ENCODE data around the gene UBE2E3. TPM values are rescaled to one million over a fixed set of nuclear protein-coding genes. Genes with fewer than 3 reads are reported as not detected.
A peak's percentile ranks its signal among the peaks of the same experiment; 100 is the strongest.

Gene UBE2E3
- total and polyA plus RNA-seq, 3 experiments from 2014 or later, result 36.5 to 70.4 (median 38.0) TPM

- peak overlapping the region in 1 of 8 donors; percentile 30 for H3K27ac Mint-ChIP-seq
Measured at GRCh38 chr2:181008407-181008806, 28.0 kb downstream of the UBE2E3 start.

GRCh38 chr2:181021199-181021789 lies 40.9 kb downstream of the UBE2E3 start:
- ChIA-PET POLR2A (no interaction called here), CTCF (no interaction called here)
- Histone ChIP-seq H3K27ac (ENCODE audit: low read depth, low read length) (no peak overlapping the region), H3K36me3 (ENCODE audit: insufficient read depth, low read length) (no peaks in the 10 kb centered on the region), H3K4me3 (ENCODE audit: low read length) (no peak overlapping the region), H3K27me3 (ENCODE audit: insufficient read depth, low read length, poor library complexity, severe bottlenecking) (no peaks in the 10 kb centered on the region), H3K4me1 (ENCODE audit: insufficient read depth, low read length) (no peaks in the 10 kb centered on the region), H3K9me3 (ENCODE audit: low read length) (no peaks in the 10 kb centered on the region)
- Mint-ChIP-seq H3K36me3 (no peaks in the 10 kb centered on the region), H3K27me3 (no peaks in the 10 kb centered on the region), H3K27ac (peak overlapping the region in 2 of 8 donors; percentile 89 to 92), H3K9me3 (peaks cover 0 to 11% (median 4%) of the 10 kb centered on the region in 5 donors), H3K4me3 (no peak overlapping the region), H3K4me1 (peaks cover 27 to 54% (median 41%) of the 10 kb centered on the region in 3 donors)
- DNase-seq, result no peak

More at GRCh38 chr2:181008407-181008806, 28.0 kb downstream of the UBE2E3 start:
- Mint-ChIP-seq H3K36me3 (peaks cover 0 to under 1% (median 0%) of the 10 kb centered on the region in 3 donors), H3K9me3 (no peaks in the 10 kb centered on the region), H3K4me1 (peaks cover 36 to 59% (median 38%) of the 10 kb centered on the region in 3 donors), H3K27me3 (no peaks in the 10 kb centered on the region), H3K4me3 (no peak overlapping the region)
- no peaks in the 10 kb centered on the region for H3K27me3 ChIP-seq (ENCODE audit: insufficient read depth, low read length, poor library complexity, severe bottlenecking)
- CTCF ChIA-PET, result interaction anchor here (1.3 kb wide), 1 partner anchor 27 kb away, joined by 3 read pairs; no protein-coding TSS in a partner anchor
- no peaks in the 10 kb centered on the region for H3K9me3 ChIP-seq (ENCODE audit: low read length)
- H3K4me3 ChIP-seq (ENCODE audit: low read length), result no peak overlapping the region
- DNase-seq, result no peak
- no peak overlapping the region for H3K27ac ChIP-seq (ENCODE audit: low read depth, low read length)
- no peaks in the 10 kb centered on the region for H3K4me1 ChIP-seq (ENCODE audit: insufficient read depth, low read length)
- POLR2A ChIA-PET, result interaction anchor here (0.7 kb wide), 1 partner anchor 53 kb away, joined by 4 read pairs; no protein-coding TSS in a partner anchor
- no peaks in the 10 kb centered on the region for H3K36me3 ChIP-seq (ENCODE audit: insufficient read depth, low read length)

GRCh38 chr2:181022652-181023051 lies 42.2 kb downstream of the UBE2E3 start:
- no peaks in the 10 kb centered on the region for H3K36me3 Mint-ChIP-seq
- no peak for DNase-seq
- peaks cover 0 to 11% (median 4%) of the 10 kb centered on the region in 5 donors for H3K9me3 Mint-ChIP-seq
- Histone ChIP-seq H3K27me3 (ENCODE audit: insufficient read depth, low read length, poor library complexity, severe bottlenecking) (no peaks in the 10 kb centered on the region), H3K36me3 (ENCODE audit: insufficient read depth, low read length) (no peaks in the 10 kb centered on the region), H3K4me1 (ENCODE audit: insufficient read depth, low read length) (no peaks in the 10 kb centered on the region), H3K27ac (ENCODE audit: low read depth, low read length) (no peak overlapping the region), H3K4me3 (ENCODE audit: low read length) (no peak overlapping the region), H3K9me3 (ENCODE audit: low read length) (no peaks in the 10 kb centered on the region)
- ChIA-PET CTCF (no interaction called here), POLR2A (no interaction called here)
- H3K27me3 Mint-ChIP-seq, result no peaks in the 10 kb centered on the region
- no peak overlapping the region for H3K27ac Mint-ChIP-seq
- H3K4me1 Mint-ChIP-seq, result peaks cover 31 to 53% (median 35%) of the 10 kb centered on the region in 3 donors
- H3K4me3 Mint-ChIP-seq, result no peak overlapping the region

GRCh38 chr2:181025004-181025403 lies 44.6 kb downstream of the UBE2E3 start:
- H3K4me3 ChIP-seq (ENCODE audit: low read length), result no peak overlapping the region
- Mint-ChIP-seq H3K27ac (no peak overlapping the region), H3K4me1 (peaks cover 29 to 59% (median 34%) of the 10 kb centered on the region in 3 donors), H3K36me3 (no peaks in the 10 kb centered on the region), H3K27me3 (no peaks in the 10 kb centered on the region), H3K4me3 (no peak overlapping the region), H3K9me3 (peaks cover 0 to 11% (median 4%) of the 10 kb centered on the region in 5 donors)
- CTCF ChIA-PET, result no interaction called here
- H3K36me3 ChIP-seq (ENCODE audit: insufficient read depth, low read length), result no peaks in the 10 kb centered on the region
- H3K27me3 ChIP-seq (ENCODE audit: insufficient read depth, low read length, poor library complexity, severe bottlenecking), result no peaks in the 10 kb centered on the region
- DNase-seq, result no peak
- H3K4me1 ChIP-seq (ENCODE audit: insufficient read depth, low read length), result no peaks in the 10 kb centered on the region
- POLR2A ChIA-PET, result no interaction called here
- H3K27ac ChIP-seq (ENCODE audit: low read depth, low read length), result no peak overlapping the region
- H3K9me3 ChIP-seq (ENCODE audit: low read length), result no peaks in the 10 kb centered on the region

- POLR2A ChIA-PET, result no interaction called here
- H3K4me1 ChIP-seq (ENCODE audit: insufficient read depth, low read length), result peaks cover 6% of the 10 kb centered on the region
- no peak for DNase-seq
- H3K27me3 ChIP-seq (ENCODE audit: insufficient read depth, low read length, poor library complexity, severe bottlenecking), result no peaks in the 10 kb centered on the region
- H3K9me3 Mint-ChIP-seq, result no peaks in the 10 kb centered on the region
- peaks cover 1 to 2% (median 2%) of the 10 kb centered on the region in 3 donors for H3K36me3 Mint-ChIP-seq
- CTCF ChIA-PET, result no interaction called here
- H3K4me3 Mint-ChIP-seq, result no peak overlapping the region
- no peaks in the 10 kb centered on the region for H3K36me3 ChIP-seq (ENCODE audit: insufficient read depth, low read length)
- H3K4me1 Mint-ChIP-seq, result peaks cover 18 to 30% (median 27%) of the 10 kb centered on the region in 3 donors
- no peaks in the 10 kb centered on the region for H3K9me3 ChIP-seq (ENCODE audit: low read length)
- H3K27me3 Mint-ChIP-seq, result peaks cover 0 to 1% of the 10 kb centered on the region in 2 donors
- no peak overlapping the region for H3K4me3 ChIP-seq (ENCODE audit: low read length)
- H3K27ac ChIP-seq (ENCODE audit: low read depth, low read length), result no peak overlapping the region
- no peak overlapping the region for H3K27ac Mint-ChIP-seq
Measured at GRCh38 chr2:181036445-181036844, 56.0 kb downstream of the UBE2E3 start.

- CTCF ChIA-PET, result interaction anchor here (1.0 kb wide), 2 partner anchors 22 to 57 kb away, joined by 3 read pairs; partner anchors contain the start of gene UBE2E3
- H3K27ac Mint-ChIP-seq, result no peak overlapping the region
- DNase-seq, result no peak
Measured at GRCh38 chr2:181036848-181037603, 56.6 kb downstream of the UBE2E3 start.

GRCh38 chr2:181037922-181038321 lies 57.5 kb downstream of the UBE2E3 start:
- POLR2A ChIA-PET, result no interaction called here
- no peak for DNase-seq
- Mint-ChIP-seq H3K4me3 (no peak overlapping the region), H3K4me1 (peaks cover 19 to 32% (median 32%) of the 10 kb centered on the region in 3 donors), H3K27me3 (no peaks in the 10 kb centered on the region), H3K9me3 (no peaks in the 10 kb centered on the region), H3K36me3 (peaks cover 0 to under 1% (median 0%) of the 10 kb centered on the region in 3 donors), H3K27ac (no peak overlapping the region)
- CTCF ChIA-PET, result interaction anchor here (1.0 kb wide), 2 partner anchors 21 to 58 kb away, joined by 3 read pairs; partner anchors contain the start of gene UBE2E3
- H3K9me3 ChIP-seq (ENCODE audit: low read length), result no peaks in the 10 kb centered on the region
- H3K4me1 ChIP-seq (ENCODE audit: insufficient read depth, low read length), result peaks cover 6% of the 10 kb centered on the region
- H3K4me3 ChIP-seq (ENCODE audit: low read length), result no peak overlapping the region
- H3K27me3 ChIP-seq (ENCODE audit: insufficient read depth, low read length, poor library complexity, severe bottlenecking), result no peaks in the 10 kb centered on the region
- H3K27ac ChIP-seq (ENCODE audit: low read depth, low read length), result no peak overlapping the region
- no peaks in the 10 kb centered on the region for H3K36me3 ChIP-seq (ENCODE audit: insufficient read depth, low read length)

More at GRCh38 chr2:181036848-181037603, 56.6 kb downstream of the UBE2E3 start:
- POLR2A ChIA-PET, result no interaction called here
- no peaks in the 10 kb centered on the region for H3K9me3 Mint-ChIP-seq
- no peaks in the 10 kb centered on the region for H3K9me3 ChIP-seq (ENCODE audit: low read length)
- no peaks in the 10 kb centered on the region for H3K27me3 Mint-ChIP-seq
- no peak overlapping the region for H3K27ac ChIP-seq (ENCODE audit: low read depth, low read length)
- H3K36me3 ChIP-seq (ENCODE audit: insufficient read depth, low read length), result no peaks in the 10 kb centered on the region
- H3K4me3 ChIP-seq (ENCODE audit: low read length), result no peak overlapping the region
- H3K36me3 Mint-ChIP-seq, result peaks cover 0 to 2% (median 1%) of the 10 kb centered on the region in 3 donors
- H3K27me3 ChIP-seq (ENCODE audit: insufficient read depth, low read length, poor library complexity, severe bottlenecking), result no peaks in the 10 kb centered on the region
- H3K4me1 Mint-ChIP-seq, result peaks cover 19 to 30% (median 28%) of the 10 kb centered on the region in 3 donors
- peak overlapping the region in 1 of 7 donors; percentile 5 for H3K4me3 Mint-ChIP-seq
- H3K4me1 ChIP-seq (ENCODE audit: insufficient read depth, low read length), result peaks cover 6% of the 10 kb centered on the region

GRCh38 chr2:181038796-181039195 lies 58.4 kb downstream of the UBE2E3 start:
- no peak overlapping the region for H3K4me3 Mint-ChIP-seq
- ChIA-PET CTCF (no interaction called here), POLR2A (interaction anchor here (0.7 kb wide), 1 partner anchor 58 kb away, joined by 15 read pairs; the partner anchor contains the start of gene UBE2E3)
- Histone ChIP-seq H3K4me1 (ENCODE audit: insufficient read depth, low read length) (peaks cover 6% of the 10 kb centered on the region), H3K36me3 (ENCODE audit: insufficient read depth, low read length) (no peaks in the 10 kb centered on the region), H3K27ac (ENCODE audit: low read depth, low read length) (no peak overlapping the region), H3K9me3 (ENCODE audit: low read length) (no peaks in the 10 kb centered on the region), H3K27me3 (ENCODE audit: insufficient read depth, low read length, poor library complexity, severe bottlenecking) (no peaks in the 10 kb centered on the region), H3K4me3 (ENCODE audit: low read length) (no peak overlapping the region)
- H3K27ac Mint-ChIP-seq, result no peak overlapping the region
- no peaks in the 10 kb centered on the region for H3K36me3 Mint-ChIP-seq
- H3K27me3 Mint-ChIP-seq, result no peaks in the 10 kb centered on the region
- peaks cover 19 to 32% (median 32%) of the 10 kb centered on the region in 3 donors for H3K4me1 Mint-ChIP-seq
- no peak for DNase-seq
- no peaks in the 10 kb centered on the region for H3K9me3 Mint-ChIP-seq

Measured in CD8-positive, alpha-beta memory T cell (primary cell).